Ectodermal cell (in vitro differentiated cells): ENCODE measurements around the gene BMAL2.

ENCODE experiments used
- H3K27ac ChIP-seq: 2 replicates; pipeline ENCODE4 v1.7.0; 2013; ENCODE audit warnings: mild to moderate bottlenecking, low read depth, low read length; ENCODE audit not compliant: insufficient read depth, poor library complexity, severe bottlenecking
- H3K27me3 ChIP-seq: 2 replicates; pipeline ENCODE4 v1.7.0; 2013; ENCODE audit warnings: mild to moderate bottlenecking, low read length; ENCODE audit not compliant: insufficient read depth, control insufficient read depth, poor library complexity, severe bottlenecking
- H3K36me3 ChIP-seq: one replicate; pipeline ENCODE4 v1.7.0; 2013; ENCODE audit warnings: low read length; ENCODE audit not compliant: control insufficient read depth, insufficient read depth
- H3K4me1 ChIP-seq: one replicate; pipeline ENCODE4 v1.7.0; 2013; ENCODE audit warnings: low read length; ENCODE audit not compliant: control insufficient read depth, insufficient read depth
- H3K4me3 ChIP-seq: 2 replicates; pipeline ENCODE4 v1.7.0; 2013; ENCODE audit warnings: low read depth, low read length, control low read depth; ENCODE audit not compliant: insufficient read depth
- H3K9me3 ChIP-seq: 2 replicates; pipeline ENCODE4 v1.7.0; 2013; ENCODE audit warnings: mild to moderate bottlenecking, low read length, moderate library complexity; ENCODE audit not compliant: control insufficient read depth
- WGBS, 2 experiments: methylation state at CpG; one replicate each; pipeline ENCODE4 v1.1.7; 2013; ENCODE audit warnings: missing lambda C conversion rate in 2 of 2; 5-methylcytosine and 5-hydroxymethylcytosine counted together

BMAL2 gene

DNA sequence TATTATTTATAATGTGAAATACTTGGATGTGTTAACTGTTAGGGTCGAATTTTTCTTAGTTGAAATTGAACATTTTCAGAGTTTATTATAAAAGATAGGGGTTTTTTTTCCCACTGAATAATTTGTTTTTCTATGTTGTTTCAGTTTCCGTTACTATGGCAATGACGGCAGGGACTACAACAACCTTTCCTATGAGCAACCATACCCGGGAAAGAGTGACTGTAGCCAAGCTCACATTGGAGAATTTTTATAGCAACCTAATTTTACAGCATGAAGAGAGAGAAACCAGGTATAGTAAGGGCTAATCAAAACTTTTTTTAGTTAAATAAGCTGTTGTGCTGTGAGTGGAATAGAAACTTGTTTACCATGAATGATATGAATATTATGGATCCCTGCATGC is 35.1 kb upstream of the BMAL2 start:
- Histone ChIP-seq H3K4me1 (no peaks in the 10 kb centered on the region), H3K27me3 (no peaks in the 10 kb centered on the region), H3K27ac (no peak overlapping the region), H3K36me3 (peaks cover 9% of the 10 kb centered on the region), H3K9me3 (no peaks in the 10 kb centered on the region), H3K4me3 (no peak overlapping the region)
- 94 to 96% methylated on average over 3 to 4 of the region's 4 CpGs for whole genome bisulfite sequencing, 2 experiments

DNA sequence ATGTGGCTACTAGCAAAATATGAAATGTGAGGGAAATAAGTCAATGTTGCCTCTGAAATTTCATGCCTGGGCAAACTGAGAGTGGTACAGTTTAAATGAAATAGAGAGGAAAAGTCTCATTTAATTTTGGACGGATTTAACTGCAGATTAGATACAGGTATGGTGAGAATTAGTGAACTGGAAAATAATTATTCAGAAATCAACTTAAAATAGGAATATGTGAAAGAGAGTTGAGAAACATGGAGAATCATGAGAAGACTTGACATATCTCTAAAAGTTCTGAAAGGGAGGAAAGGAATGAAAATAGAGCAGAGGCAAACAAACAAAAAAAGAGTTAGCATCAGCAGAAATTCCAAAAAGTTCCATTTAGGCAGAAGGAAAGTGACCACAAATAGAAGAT is 33.5 kb upstream of the BMAL2 start:
- 80 to 84% methylated on average over 1 of the region's 1 CpG for WGBS, 2 experiments
- H3K27me3 ChIP-seq: no peaks in the 10 kb centered on the region
- H3K9me3 ChIP-seq: no peaks in the 10 kb centered on the region
- no peak overlapping the region for H3K4me3 ChIP-seq
- no peak overlapping the region for H3K27ac ChIP-seq
- no peaks in the 10 kb centered on the region for H3K4me1 ChIP-seq
- peaks cover 11% of the 10 kb centered on the region for H3K36me3 ChIP-seq

DNA sequence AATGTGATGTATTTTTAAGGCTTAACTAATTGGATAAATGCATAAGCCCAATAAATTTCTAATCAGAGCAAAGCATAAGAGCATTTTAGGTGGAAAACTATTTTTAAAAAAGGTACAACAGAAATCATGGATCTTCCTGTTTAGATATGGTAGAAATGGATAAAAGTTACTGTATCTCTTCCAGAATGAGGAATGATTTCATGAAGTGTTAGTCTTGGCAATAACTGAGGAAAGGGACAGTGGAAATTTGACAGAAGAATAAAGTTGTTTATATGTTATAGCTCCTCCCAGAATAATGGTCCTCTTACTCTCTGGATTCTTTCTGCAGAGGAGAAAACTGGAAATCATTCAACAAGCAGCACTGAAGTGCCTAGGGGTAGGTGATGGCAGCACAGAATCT is 32.4 kb upstream of the BMAL2 start:
- H3K36me3 ChIP-seq: peaks cover 11% of the 10 kb centered on the region
- H3K9me3 ChIP-seq: no peaks in the 10 kb centered on the region
- no peaks in the 10 kb centered on the region for H3K27me3 ChIP-seq
- H3K27ac ChIP-seq: no peak overlapping the region
- no peaks in the 10 kb centered on the region for H3K4me1 ChIP-seq
- H3K4me3 ChIP-seq: no peak overlapping the region

DNA sequence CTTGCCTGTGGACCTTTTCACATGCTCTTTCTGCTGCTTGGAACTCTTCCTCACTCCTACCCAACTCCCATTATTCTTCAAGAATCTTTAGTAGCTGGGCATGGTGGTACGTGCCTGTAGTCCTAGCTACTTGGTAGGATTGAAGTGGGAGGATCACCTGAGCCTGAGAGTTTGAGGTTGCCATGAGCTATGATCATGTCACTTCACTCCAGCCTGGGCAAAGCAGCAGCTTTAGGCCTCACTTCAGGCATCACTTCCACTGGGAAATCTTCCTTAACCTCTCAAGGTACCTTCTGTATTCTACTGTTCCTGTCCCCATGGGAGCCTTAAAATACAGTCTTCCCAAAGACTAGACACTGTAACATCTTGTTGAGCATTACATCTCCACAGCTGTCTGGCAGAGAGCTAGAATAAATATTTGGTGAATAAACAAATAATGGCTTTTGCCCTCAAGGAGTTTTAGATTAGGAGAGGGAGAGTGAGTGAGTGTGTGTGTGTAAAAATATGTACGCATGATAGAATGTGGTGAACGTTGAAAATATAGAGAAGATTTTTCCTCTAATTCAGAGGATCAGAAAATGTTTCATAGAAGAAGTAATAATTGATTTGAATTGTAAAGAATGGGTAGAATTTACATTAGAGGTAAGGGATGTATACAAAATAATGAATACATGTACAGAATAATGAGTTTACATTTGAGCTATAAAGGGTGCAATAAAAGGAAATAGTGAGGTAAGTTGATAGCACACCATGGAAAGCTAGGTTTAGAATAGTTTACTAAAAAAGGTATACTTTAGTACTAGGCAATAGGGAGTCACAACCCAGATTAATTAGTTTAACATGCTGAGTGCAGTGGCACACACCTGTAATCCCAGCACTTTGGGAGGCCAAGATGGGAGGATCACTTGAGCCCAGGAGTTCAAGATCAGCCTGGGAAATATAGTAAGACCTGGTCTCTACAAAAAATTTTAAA is 29.2 kb upstream of the BMAL2 start:
- WGBS, 2 experiments: 97 to 98% methylated on average over 3 of the region's 3 CpGs
- Histone ChIP-seq H3K9me3 (no peaks in the 10 kb centered on the region), H3K4me3 (no peak overlapping the region), H3K36me3 (peaks cover 7% of the 10 kb centered on the region), H3K4me1 (no peaks in the 10 kb centered on the region), H3K27me3 (no peaks in the 10 kb centered on the region), H3K27ac (no peak overlapping the region)

DNA sequence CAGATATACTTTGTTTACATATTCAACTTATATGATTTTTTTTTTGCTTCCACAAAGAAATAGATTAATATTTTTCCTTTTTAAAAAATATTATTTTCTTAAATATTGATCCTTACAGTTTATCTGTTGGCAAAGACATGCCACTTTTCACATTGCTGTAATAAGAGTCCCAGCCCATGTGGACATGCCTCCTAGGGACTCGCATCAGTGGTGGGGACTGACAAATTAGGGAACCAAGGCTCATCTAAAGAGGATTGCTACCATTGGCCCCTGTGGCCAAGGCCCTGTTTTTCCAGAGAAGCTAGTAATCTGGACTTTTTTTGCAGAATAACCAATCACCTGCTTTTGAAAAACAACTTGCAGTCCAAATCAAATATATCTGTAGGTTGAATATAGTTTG is 27.8 kb upstream of the BMAL2 start:
- Histone ChIP-seq H3K27ac (no peak overlapping the region), H3K4me3 (no peak overlapping the region), H3K4me1 (no peaks in the 10 kb centered on the region), H3K36me3 (peaks cover 6% of the 10 kb centered on the region), H3K27me3 (no peaks in the 10 kb centered on the region), H3K9me3 (no peaks in the 10 kb centered on the region)
- WGBS, 2 experiments: 96 to 97% methylated on average over 1 of the region's 1 CpG

DNA sequence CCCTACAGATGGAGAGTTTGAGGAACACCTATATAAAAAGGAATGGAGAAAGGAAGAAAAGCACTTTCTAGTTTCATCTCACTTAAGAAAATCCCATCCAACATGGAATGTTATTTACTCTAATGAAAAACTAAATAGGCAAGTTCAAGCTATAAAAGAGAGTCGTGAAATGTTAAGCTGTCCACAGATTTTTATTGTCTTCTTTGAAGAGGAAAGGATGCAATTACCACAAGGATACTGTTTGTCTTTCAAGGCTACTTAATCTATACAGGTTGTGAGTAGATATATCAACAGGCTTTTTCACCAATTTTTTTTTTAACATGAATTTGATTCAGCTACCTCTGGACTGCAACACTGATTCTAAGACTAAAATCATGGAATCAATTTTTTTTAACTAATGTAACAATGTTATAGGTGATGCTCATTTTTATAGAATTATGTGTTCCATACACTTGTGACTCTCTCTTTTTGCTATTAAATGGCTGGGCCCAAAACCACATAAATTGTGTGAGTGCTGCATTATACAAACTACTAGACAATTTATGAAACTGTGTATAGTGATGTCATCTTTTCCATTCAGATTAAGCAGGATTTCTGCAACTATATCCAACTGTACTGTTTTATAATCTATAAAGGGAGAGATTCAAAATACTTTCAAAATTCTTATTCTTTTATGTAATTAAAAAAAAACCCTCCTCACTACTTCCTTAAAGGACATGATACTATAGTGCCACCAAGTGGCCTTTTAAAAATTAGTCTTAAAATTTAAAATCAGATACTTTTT is 26.8 kb upstream of the BMAL2 start:
- no peak overlapping the region for H3K27ac ChIP-seq
- WGBS, 2 experiments: 96 to 100% methylated on average over 1 of the region's 1 CpG
- H3K36me3 ChIP-seq: peaks cover 6% of the 10 kb centered on the region
- no peak overlapping the region for H3K4me3 ChIP-seq
- H3K9me3 ChIP-seq: no peaks in the 10 kb centered on the region
- H3K4me1 ChIP-seq: no peaks in the 10 kb centered on the region
- no peaks in the 10 kb centered on the region for H3K27me3 ChIP-seq

DNA sequence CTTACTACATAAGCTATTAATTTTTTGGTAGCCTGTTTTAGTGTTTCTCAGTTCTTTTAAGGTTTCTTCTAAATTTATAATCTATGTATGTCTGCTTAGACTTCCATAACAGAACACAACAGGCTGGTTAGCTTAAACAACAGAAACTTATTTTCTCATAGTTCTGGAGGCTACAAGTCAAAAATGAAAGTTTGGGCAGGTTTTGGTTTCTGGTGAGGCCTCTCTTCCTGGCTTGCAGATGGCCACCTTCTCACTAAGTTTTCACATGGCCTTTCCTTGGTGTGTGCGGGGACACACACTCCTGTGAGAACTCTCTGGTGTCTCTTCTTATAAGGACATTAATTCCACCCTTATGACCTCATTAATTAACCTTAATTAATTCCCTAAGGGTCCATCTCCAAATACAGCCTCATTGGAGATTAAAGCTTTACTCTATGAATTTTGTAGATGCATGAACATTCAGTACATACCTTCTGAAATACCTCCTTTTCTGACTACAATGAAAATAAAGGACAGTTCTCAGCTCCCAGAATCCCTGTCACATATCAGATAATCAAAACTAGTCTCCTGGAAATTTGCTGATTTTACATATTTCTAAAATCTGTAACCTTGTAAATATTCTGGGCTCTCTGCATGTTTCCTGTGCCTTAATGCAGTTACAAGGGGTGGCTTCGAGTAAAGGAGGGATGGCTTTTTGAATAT is 23.2 kb upstream of the BMAL2 start:
- Histone ChIP-seq H3K4me1 (no peaks in the 10 kb centered on the region), H3K27me3 (no peaks in the 10 kb centered on the region), H3K9me3 (no peaks in the 10 kb centered on the region), H3K27ac (no peak overlapping the region), H3K36me3 (peaks cover 4% of the 10 kb centered on the region), H3K4me3 (no peak overlapping the region)
- WGBS, 2 experiments: 91 to 96% methylated on average over 2 of the region's 2 CpGs

DNA sequence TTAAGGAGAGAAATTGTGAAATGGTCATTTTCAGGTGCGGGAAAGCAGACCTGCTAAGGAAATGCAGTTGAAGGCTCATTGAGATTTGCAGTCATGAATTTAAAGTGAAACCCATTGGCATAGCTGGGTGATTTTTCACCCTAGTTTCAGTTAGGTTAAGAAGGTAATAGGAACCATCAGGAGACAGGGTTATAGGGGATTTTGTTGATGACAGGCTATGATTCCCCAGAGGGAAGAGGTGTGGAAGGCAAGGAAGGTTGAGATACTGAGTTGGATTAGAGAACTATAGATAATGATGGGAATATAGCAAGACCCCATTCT is 22.7 kb upstream of the BMAL2 start:
- Histone ChIP-seq H3K4me1 (no peaks in the 10 kb centered on the region), H3K36me3 (peaks cover 4% of the 10 kb centered on the region), H3K9me3 (no peaks in the 10 kb centered on the region), H3K4me3 (no peak overlapping the region), H3K27me3 (no peaks in the 10 kb centered on the region), H3K27ac (no peak overlapping the region)
- 95 to 98% methylated on average over 1 of the region's 1 CpG for WGBS, 2 experiments

DNA sequence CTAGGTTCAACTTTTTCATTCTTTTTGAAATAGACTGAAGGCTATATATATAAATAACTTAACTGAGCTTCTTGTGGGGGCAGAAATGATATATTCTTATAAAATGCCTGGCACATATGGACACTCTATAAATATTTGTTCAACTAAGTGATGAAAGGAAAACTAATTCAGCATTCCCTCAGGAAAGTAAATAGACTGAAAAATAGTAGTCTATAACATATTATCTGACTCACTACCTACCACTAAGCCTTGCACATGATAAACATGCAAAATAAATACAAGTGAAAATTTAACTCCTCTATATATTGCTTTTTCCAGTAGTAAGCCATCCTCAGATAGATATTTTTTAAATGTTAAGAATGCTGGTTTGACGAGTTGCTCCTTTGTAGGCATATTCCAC is 15.7 kb upstream of the BMAL2 start:
- peaks cover 21% of the 10 kb centered on the region for H3K36me3 ChIP-seq
- no peaks in the 10 kb centered on the region for H3K9me3 ChIP-seq
- no peak overlapping the region for H3K27ac ChIP-seq
- no peaks in the 10 kb centered on the region for H3K4me1 ChIP-seq
- 80 to 100% methylated on average over 1 of the region's 1 CpG for WGBS, 2 experiments
- H3K4me3 ChIP-seq: no peak overlapping the region
- H3K27me3 ChIP-seq: no peaks in the 10 kb centered on the region

DNA sequence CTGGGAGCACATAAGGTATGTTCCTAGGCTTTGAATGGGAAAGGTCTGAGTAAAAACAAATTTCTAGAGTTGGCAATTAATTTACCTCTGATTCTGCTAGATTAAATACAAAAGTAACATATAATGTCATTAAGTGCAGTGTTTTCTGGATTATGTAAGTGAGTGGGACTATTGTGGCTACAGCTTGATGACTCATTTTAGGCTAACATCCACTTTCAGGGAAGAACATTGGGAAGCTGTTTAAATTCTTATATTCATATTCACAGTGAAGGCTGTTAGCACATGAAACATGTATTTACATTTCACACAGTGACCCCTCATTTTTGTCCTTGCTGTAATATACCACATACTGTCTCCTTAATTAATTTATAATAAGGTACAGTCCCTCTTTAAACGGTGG is 13.2 kb upstream of the BMAL2 start:
- H3K4me3 ChIP-seq: no peak overlapping the region
- H3K4me1 ChIP-seq: no peaks in the 10 kb centered on the region
- no peaks in the 10 kb centered on the region for H3K9me3 ChIP-seq
- 33% methylated on average over 1 of the region's 1 CpG; no CpG with 5 or more reads in 1 of the 2 experiments for WGBS, 2 experiments
- H3K36me3 ChIP-seq: peaks cover 34% of the 10 kb centered on the region
- no peak overlapping the region for H3K27ac ChIP-seq
- H3K27me3 ChIP-seq: no peaks in the 10 kb centered on the region
